ENCODE data around the gene TEX30. TPM values are rescaled to one million over a fixed set of nuclear protein-coding genes. Genes with fewer than 3 reads are reported as not detected.

Gene TEX30
- polyA plus RNA-seq, 1 experiment: 13.0 TPM

GRCh38 chr13:102774214-102774568 lies 605 bp upstream of the TEX30 start:
- POLR2A ChIA-PET: interaction anchor here (0.8 to 1.1 kb wide), 6 partner anchors 24 to 205 kb away, joined by 3 to 9 read pairs (median 4); partner anchors contain the start of genes BIVM and POGLUT2
- DNase-seq (ENCODE audit: low read depth, low spot score): no peak
- CTCF ChIA-PET: interaction anchor here (0.7 to 2.8 kb wide), 2 partner anchors 34 to 182 kb away, joined by 3 to 10 read pairs; no protein-coding TSS in a partner anchor
- no peaks in the 10 kb centered on the region for H3K27me3 ChIP-seq (ENCODE audit: control insufficient read depth, insufficient read depth, low read length)
- TF ChIP-seq, protein P1, sequence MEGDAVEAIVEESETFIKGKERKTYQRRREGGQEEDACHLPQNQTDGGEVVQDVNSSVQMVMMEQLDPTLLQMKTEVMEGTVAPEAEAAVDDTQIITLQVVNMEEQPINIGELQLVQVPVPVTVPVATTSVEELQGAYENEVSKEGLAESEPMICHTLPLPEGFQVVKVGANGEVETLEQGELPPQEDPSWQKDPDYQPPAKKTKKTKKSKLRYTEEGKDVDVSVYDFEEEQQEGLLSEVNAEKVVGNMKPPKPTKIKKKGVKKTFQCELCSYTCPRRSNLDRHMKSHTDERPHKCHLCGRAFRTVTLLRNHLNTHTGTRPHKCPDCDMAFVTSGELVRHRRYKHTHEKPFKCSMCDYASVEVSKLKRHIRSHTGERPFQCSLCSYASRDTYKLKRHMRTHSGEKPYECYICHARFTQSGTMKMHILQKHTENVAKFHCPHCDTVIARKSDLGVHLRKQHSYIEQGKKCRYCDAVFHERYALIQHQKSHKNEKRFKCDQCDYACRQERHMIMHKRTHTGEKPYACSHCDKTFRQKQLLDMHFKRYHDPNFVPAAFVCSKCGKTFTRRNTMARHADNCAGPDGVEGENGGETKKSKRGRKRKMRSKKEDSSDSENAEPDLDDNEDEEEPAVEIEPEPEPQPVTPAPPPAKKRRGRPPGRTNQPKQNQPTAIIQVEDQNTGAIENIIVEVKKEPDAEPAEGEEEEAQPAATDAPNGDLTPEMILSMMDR (IDR thresholded peaks at IDR 0.05; ENCODE audit: low read depth, low read length): no peak
- H3K9me3 ChIP-seq (ENCODE audit: control insufficient read depth, insufficient read depth, low read length): peaks cover 5% of the 10 kb centered on the region; the same call in 1 of the 2 replicates
- peak overlapping the region; percentile 83 for H3K4me3 ChIP-seq (ENCODE audit: low read depth, low read length)
- peak overlapping the region; percentile 49 for H3K27ac ChIP-seq (ENCODE audit: low read depth, low read length)

DNA sequence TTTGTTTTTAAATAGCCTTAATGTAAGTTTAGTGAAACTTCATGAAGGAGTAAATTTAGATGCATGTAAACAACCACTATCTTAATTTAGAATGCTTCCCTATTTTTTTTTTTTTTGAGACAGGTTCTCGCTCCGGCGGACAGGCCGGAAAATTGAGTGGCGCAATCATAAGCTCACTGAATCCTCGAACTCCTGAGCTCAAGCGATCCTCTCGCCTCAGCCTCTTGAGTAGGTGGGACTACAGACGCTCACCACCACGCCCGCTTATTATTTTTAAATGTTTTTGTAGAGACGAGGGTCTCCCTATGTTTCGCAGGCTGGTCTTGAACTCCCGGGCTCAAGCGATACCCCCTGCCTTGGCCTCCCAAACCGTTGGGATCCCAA lies 1.6 kb downstream of the TEX30 start:
- H3K4me3 ChIP-seq (ENCODE audit: low read depth, low read length): no peak overlapping the region
- POLR2A ChIA-PET: no interaction called here

GRCh38 chr13:102771298-102772041 lies 2.1 kb downstream of the TEX30 start:
- CTCF ChIA-PET: interaction anchor here (0.7 to 1.3 kb wide), 2 partner anchors 139 to 191 kb away, joined by 4 read pairs; no protein-coding TSS in a partner anchor
- no peak for DNase-seq (ENCODE audit: low read depth, low spot score)
- no peak overlapping the region for H3K27ac ChIP-seq (ENCODE audit: low read depth, low read length)
- no peak overlapping the region for H3K4me3 ChIP-seq (ENCODE audit: low read depth, low read length)
- peaks cover 5% of the 10 kb centered on the region; the same call in 1 of the 2 replicates for H3K9me3 ChIP-seq (ENCODE audit: control insufficient read depth, insufficient read depth, low read length)
- H3K27me3 ChIP-seq (ENCODE audit: control insufficient read depth, insufficient read depth, low read length): no peaks in the 10 kb centered on the region
- POLR2A ChIA-PET: no interaction called here
- TF ChIP-seq, protein P1 (IDR thresholded peaks at IDR 0.05; ENCODE audit: low read depth, low read length): no peak

More for the DNA sequence above, 1.6 kb downstream of the TEX30 start:
- TF ChIP-seq, protein P1 (IDR thresholded peaks at IDR 0.05; ENCODE audit: low read depth, low read length): no peak
- peaks cover 5% of the 10 kb centered on the region; the same call in 1 of the 2 replicates for H3K9me3 ChIP-seq (ENCODE audit: control insufficient read depth, insufficient read depth, low read length)
- DNase-seq (ENCODE audit: low read depth, low spot score): no peak
- H3K27me3 ChIP-seq (ENCODE audit: control insufficient read depth, insufficient read depth, low read length): no peaks in the 10 kb centered on the region
- H3K27ac ChIP-seq (ENCODE audit: low read depth, low read length): no peak overlapping the region
- CTCF ChIA-PET: interaction anchor here (0.7 to 1.5 kb wide), 4 partner anchors 28 to 192 kb away, joined by 4 to 6 read pairs (median 4); no protein-coding TSS in a partner anchor

DNA sequence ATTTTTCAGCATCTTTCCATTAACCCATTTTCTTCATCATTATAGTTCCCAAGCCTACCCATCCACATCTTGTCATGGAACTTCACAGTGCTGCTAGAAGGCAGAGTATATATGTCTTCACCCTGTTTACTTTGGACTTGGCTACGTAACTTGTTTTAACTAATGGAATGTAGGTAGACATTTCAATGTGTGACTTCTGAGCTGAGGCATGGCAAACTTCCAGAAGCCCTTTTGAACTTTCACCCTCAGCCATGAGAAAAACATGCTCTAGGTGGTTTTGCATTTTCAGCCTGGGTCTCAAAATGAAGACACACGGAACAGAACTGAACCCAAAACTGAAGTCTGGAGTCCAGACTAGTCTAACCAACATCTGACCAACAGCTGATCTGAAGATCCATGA lies 3.2 kb downstream of the TEX30 start:
- CTCF ChIA-PET: no interaction called here
- peaks cover 5% of the 10 kb centered on the region; the same call in 1 of the 2 replicates for H3K9me3 ChIP-seq (ENCODE audit: control insufficient read depth, insufficient read depth, low read length)
- TF ChIP-seq, protein P1 (IDR thresholded peaks at IDR 0.05; ENCODE audit: low read depth, low read length): no peak
- no peak overlapping the region for H3K4me3 ChIP-seq (ENCODE audit: low read depth, low read length)
- no peak for DNase-seq (ENCODE audit: low read depth, low spot score)
- no peak overlapping the region for H3K27ac ChIP-seq (ENCODE audit: low read depth, low read length)
- POLR2A ChIA-PET: no interaction called here
- no peaks in the 10 kb centered on the region for H3K27me3 ChIP-seq (ENCODE audit: control insufficient read depth, insufficient read depth, low read length)

- CTCF ChIA-PET: interaction anchor here (1.0 to 1.8 kb wide), 3 partner anchors 188 to 214 kb away, joined by 4 to 11 read pairs (median 4); no protein-coding TSS in a partner anchor
- Histone ChIP-seq H3K27me3 (ENCODE audit: control insufficient read depth, insufficient read depth, low read length) (no peaks in the 10 kb centered on the region), H3K4me3 (ENCODE audit: low read depth, low read length) (no peak overlapping the region), H3K9me3 (ENCODE audit: control insufficient read depth, insufficient read depth, low read length) (peaks cover 5% of the 10 kb centered on the region; the same call in 1 of the 2 replicates), H3K27ac (ENCODE audit: low read depth, low read length) (no peak overlapping the region)
- DNase-seq (ENCODE audit: low read depth, low spot score): no peak
- POLR2A ChIA-PET: no interaction called here
- TF ChIP-seq, protein P1 (IDR thresholded peaks at IDR 0.05; ENCODE audit: low read depth, low read length): no peak
Observed at GRCh38 chr13:102769679-102770078, 3.9 kb downstream of the TEX30 start.
